Neural cell (in vitro differentiated cells): ENCODE data around the gene CEP85L. TPM values are rescaled to one million over a fixed set of nuclear protein-coding genes. Genes with fewer than 3 reads are reported as not detected.

Experiments used
- H2AFZ ChIP-seq: fragments of 200-600, 300-800 bp; sonication (generic), shearing (Covaris generic); 2 replicates; pipeline ENCODE4 v1.6.0; 2014; ENCODE audit warnings: low read depth, mild to moderate bottlenecking, antibody characterized with exemption, low read length, moderate library complexity
- H3F3A ChIP-seq: fragments of 200-600 bp; shearing (Covaris generic); 2 replicates; pipeline ENCODE4 v1.6.1; 2016; ENCODE audit warnings: mild to moderate bottlenecking, moderate library complexity, mixed read lengths, antibody characterized with exemption, low read length; ENCODE audit not compliant: insufficient read depth, poor library complexity, severe bottlenecking
- H3K27ac ChIP-seq: fragments of 200-600, 300-800 bp; sonication (generic), shearing (Covaris generic); 2 replicates; pipeline ENCODE4 v1.5.1; 2014; ENCODE audit warnings: mild to moderate bottlenecking, low read length, moderate library complexity
- H3K27me3 ChIP-seq: fragments of 300-800, 200-600 bp; sonication (generic), shearing (Covaris generic); 2 replicates; pipeline ENCODE4 v1.6.0; 2014; ENCODE audit warnings: mild to moderate bottlenecking, low read depth, low read length, moderate library complexity; ENCODE audit not compliant: insufficient read depth
- H3K36me3 ChIP-seq: fragments of 300-800, 200-600 bp; sonication (generic), shearing (Covaris generic); 2 replicates; pipeline ENCODE4 v1.5.1; 2014; ENCODE audit warnings: mild to moderate bottlenecking, antibody characterized with exemption, low read length, moderate library complexity; ENCODE audit not compliant: insufficient read depth
- H3K4me2 ChIP-seq: fragments of 300-800, 200-600 bp; sonication (generic), shearing (Covaris generic); 2 replicates; pipeline ENCODE4 v1.6.0; 2014; ENCODE audit warnings: mild to moderate bottlenecking, low read length
- H3K4me3 ChIP-seq: fragments of 300-800, 200-600 bp; sonication (generic), shearing (Covaris generic); 2 replicates; pipeline ENCODE4 v1.5.1; 2014; ENCODE audit warnings: mild to moderate bottlenecking, low read length, moderate library complexity
- H3K79me2 ChIP-seq: fragments of 200-600 bp; shearing (Covaris generic); replicated peaks from 2 replicates; pipeline ENCODE4 v1.6.0; 2014; ENCODE audit warnings: mild to moderate bottlenecking, low read length, moderate library complexity; ENCODE audit not compliant: insufficient read depth
- H3K9ac ChIP-seq: fragments of 300-800, 200-600 bp; sonication (generic), shearing (Covaris generic); 2 replicates; pipeline ENCODE4 v1.6.1; 2016; ENCODE audit warnings: mild to moderate bottlenecking, low read length, mixed read lengths
- H3K9me2 ChIP-seq: fragments of 200-600 bp; shearing (Covaris generic); 2 replicates; pipeline ENCODE4 v1.6.1; 2016; ENCODE audit warnings: mild to moderate bottlenecking, low read length, mixed read lengths; ENCODE audit not compliant: insufficient read depth
- H3K9me3 ChIP-seq: fragments of 200-600, 300-800 bp; sonication (generic), shearing (Covaris generic); 2 replicates; pipeline ENCODE4 v1.6.1; 2016; ENCODE audit warnings: mild to moderate bottlenecking, mixed run types, low read length, moderate library complexity, mixed read lengths
- H4K20me1 ChIP-seq: fragments of 200-600 bp; shearing (Covaris generic); 2 replicates; pipeline ENCODE4 v1.6.1; 2016; ENCODE audit warnings: mild to moderate bottlenecking, mixed run types; ENCODE audit not compliant: insufficient read depth
- EP300 ChIP-seq: fragments of 450-650 bp; conservative IDR thresholded peaks from 2 replicates; pipeline ENCODE4 v1.6.1; 2014; ENCODE audit warnings: antibody characterized with exemption, mild to moderate bottlenecking, moderate library complexity; ENCODE audit not compliant: poor library complexity, severe bottlenecking
- EZH2 ChIP-seq: fragments of 200-600, 300-800 bp; shearing (Covaris generic), sonication (generic); IDR thresholded peaks from 2 replicates; pipeline ENCODE4 v1.6.1; 2014; ENCODE audit warnings: antibody characterized with exemption, low read length, borderline replicate concordance, mild to moderate bottlenecking; ENCODE audit not compliant: insufficient read depth, poor library complexity, severe bottlenecking
- MXI1 ChIP-seq: fragments of 450-650 bp; conservative IDR thresholded peaks from 2 replicates; pipeline ENCODE4 v1.6.1; 2014; ENCODE audit warnings: antibody characterized with exemption, mild to moderate bottlenecking; ENCODE audit not compliant: poor library complexity, severe bottlenecking
- POLR2AphosphoS5 ChIP-seq: IDR thresholded peaks from 2 replicates; pipeline ENCODE4 v1.6.1; 2012
- RAD21 ChIP-seq: fragments of 450-650 bp; conservative IDR thresholded peaks from 2 replicates; pipeline ENCODE4 v1.6.1; 2014; ENCODE audit warnings: antibody characterized with exemption, mild to moderate bottlenecking, moderate library complexity
- SMC3 ChIP-seq: fragments of 450-650 bp; conservative IDR thresholded peaks from 2 replicates; pipeline ENCODE4 v1.6.1; 2014; ENCODE audit warnings: antibody characterized with exemption, mild to moderate bottlenecking, moderate library complexity; ENCODE audit not compliant: poor library complexity
- TAF1 ChIP-seq: IDR thresholded peaks from 2 replicates; pipeline ENCODE4 v1.6.1; 2012; ENCODE audit warnings: low read depth
- polyA plus RNA-seq: library from polyadenylated mRNA; depleted of rRNA; stranded (reverse); fragments of >200 nt; gene quantifications from 2 replicates; pipeline ENCODE4 v1.2.3, GENCODE V29; 2014
- TF ChIP-seq, protein P1 (sequence below): IDR thresholded peaks from 2 replicates; pipeline ENCODE4 v1.6.1; 2012; ENCODE audit warnings: borderline replicate concordance
- TF ChIP-seq, protein P2 (sequence below): fragments of 450-650 bp; IDR thresholded peaks from 2 replicates; pipeline ENCODE4 v1.5.1; 2014; ENCODE audit warnings: antibody characterized with exemption, mild to moderate bottlenecking, moderate library complexity; ENCODE audit not compliant: poor library complexity, severe bottlenecking

Gene CEP85L
- polyA plus RNA-seq, 1 donor from 2014 or later: 17.0 TPM

DNA sequence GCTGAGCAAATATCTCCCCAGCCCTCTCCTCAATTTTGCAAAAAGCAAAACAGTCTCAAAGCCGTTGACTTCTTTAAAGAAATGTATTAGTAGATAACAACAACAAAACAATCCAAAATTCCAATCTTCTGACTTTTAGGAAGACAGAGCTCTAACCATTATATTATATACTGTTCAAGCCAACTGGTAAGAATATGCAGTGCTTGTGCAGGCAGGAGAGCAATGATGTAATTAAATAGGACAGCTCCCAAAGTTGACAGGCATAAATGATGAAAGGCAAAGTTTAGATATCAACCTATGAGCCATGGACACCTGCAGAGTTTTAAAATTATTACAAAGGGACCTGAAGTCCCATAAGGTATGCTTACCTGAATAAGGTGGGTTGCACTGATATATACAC lies 16.6 kb upstream of the CEP85L start:
- TF ChIP-seq SMC3 (no peak), POLR2AphosphoS5 (no peak), TAF1 (no peak)
- Histone ChIP-seq H3K27me3 (no peaks in the 10 kb centered on the region), H3F3A (no peaks in the 10 kb centered on the region), H4K20me1 (no peaks in the 10 kb centered on the region), H3K9me3 (no peaks in the 10 kb centered on the region), H3K9me2 (no peaks in the 10 kb centered on the region), H3K4me2 (no peak overlapping the region), H2AFZ (no peak overlapping the region), H3K4me3 (no peak overlapping the region), H3K9ac (no peak overlapping the region), H3K79me2 (no peaks in the 10 kb centered on the region), H3K36me3 (no peaks in the 10 kb centered on the region), H3K27ac (no peak overlapping the region)

DNA sequence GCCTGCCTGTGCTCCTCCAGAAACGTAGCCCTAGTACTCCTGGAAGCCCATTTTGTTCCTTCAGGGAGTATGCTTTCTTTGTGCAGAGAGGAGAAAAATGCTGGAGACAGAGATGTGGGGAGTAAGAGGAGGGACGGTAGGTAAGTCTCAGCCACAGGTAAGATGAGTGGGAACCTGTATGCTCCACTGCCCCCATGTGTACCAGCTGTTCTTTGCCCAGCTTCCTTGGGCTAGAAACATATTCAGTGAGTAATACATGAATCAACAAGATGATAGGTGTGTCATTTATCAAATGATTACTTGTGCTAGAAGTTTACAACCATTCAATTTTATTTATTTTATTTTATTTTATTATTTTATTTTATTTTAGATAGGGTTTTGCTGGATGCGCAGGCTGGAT lies 13.6 kb upstream of the CEP85L start:
- Histone ChIP-seq H3F3A (no peaks in the 10 kb centered on the region), H2AFZ (no peak overlapping the region), H3K4me2 (no peak overlapping the region), H3K27ac (no peak overlapping the region), H3K9me2 (no peaks in the 10 kb centered on the region), H3K9ac (no peak overlapping the region), H3K36me3 (no peaks in the 10 kb centered on the region), H3K79me2 (no peaks in the 10 kb centered on the region), H3K27me3 (no peaks in the 10 kb centered on the region), H3K9me3 (no peaks in the 10 kb centered on the region), H4K20me1 (no peaks in the 10 kb centered on the region), H3K4me3 (no peak overlapping the region)
- TF ChIP-seq MXI1 (no peak), RAD21 (no peak), POLR2AphosphoS5 (no peak), EP300 (no peak), SMC3 (no peak), EZH2 (no peak), TAF1 (no peak)
- TF ChIP-seq, protein P1, sequence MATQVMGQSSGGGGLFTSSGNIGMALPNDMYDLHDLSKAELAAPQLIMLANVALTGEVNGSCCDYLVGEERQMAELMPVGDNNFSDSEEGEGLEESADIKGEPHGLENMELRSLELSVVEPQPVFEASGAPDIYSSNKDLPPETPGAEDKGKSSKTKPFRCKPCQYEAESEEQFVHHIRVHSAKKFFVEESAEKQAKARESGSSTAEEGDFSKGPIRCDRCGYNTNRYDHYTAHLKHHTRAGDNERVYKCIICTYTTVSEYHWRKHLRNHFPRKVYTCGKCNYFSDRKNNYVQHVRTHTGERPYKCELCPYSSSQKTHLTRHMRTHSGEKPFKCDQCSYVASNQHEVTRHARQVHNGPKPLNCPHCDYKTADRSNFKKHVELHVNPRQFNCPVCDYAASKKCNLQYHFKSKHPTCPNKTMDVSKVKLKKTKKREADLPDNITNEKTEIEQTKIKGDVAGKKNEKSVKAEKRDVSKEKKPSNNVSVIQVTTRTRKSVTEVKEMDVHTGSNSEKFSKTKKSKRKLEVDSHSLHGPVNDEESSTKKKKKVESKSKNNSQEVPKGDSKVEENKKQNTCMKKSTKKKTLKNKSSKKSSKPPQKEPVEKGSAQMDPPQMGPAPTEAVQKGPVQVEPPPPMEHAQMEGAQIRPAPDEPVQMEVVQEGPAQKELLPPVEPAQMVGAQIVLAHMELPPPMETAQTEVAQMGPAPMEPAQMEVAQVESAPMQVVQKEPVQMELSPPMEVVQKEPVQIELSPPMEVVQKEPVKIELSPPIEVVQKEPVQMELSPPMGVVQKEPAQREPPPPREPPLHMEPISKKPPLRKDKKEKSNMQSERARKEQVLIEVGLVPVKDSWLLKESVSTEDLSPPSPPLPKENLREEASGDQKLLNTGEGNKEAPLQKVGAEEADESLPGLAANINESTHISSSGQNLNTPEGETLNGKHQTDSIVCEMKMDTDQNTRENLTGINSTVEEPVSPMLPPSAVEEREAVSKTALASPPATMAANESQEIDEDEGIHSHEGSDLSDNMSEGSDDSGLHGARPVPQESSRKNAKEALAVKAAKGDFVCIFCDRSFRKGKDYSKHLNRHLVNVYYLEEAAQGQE: no peak
- TF ChIP-seq, protein P2, sequence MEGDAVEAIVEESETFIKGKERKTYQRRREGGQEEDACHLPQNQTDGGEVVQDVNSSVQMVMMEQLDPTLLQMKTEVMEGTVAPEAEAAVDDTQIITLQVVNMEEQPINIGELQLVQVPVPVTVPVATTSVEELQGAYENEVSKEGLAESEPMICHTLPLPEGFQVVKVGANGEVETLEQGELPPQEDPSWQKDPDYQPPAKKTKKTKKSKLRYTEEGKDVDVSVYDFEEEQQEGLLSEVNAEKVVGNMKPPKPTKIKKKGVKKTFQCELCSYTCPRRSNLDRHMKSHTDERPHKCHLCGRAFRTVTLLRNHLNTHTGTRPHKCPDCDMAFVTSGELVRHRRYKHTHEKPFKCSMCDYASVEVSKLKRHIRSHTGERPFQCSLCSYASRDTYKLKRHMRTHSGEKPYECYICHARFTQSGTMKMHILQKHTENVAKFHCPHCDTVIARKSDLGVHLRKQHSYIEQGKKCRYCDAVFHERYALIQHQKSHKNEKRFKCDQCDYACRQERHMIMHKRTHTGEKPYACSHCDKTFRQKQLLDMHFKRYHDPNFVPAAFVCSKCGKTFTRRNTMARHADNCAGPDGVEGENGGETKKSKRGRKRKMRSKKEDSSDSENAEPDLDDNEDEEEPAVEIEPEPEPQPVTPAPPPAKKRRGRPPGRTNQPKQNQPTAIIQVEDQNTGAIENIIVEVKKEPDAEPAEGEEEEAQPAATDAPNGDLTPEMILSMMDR: no peak
